K562 (cell line): ENCODE results near the gene ZNF334. TPM values are rescaled to one million over a fixed set of nuclear protein-coding genes. Genes with fewer than 3 reads are reported as not detected.
A peak's percentile ranks its signal among the peaks of the same experiment; 100 is the strongest.

Experiments used
- GABPB1 ChIP-seq: sonication (generic); formaldehyde crosslinking; IDR thresholded peaks from 2 replicates; pipeline ENCODE4 v1.8.0; 2022; ENCODE audit warnings: mild to moderate bottlenecking, missing genetic modification reagents
- MAX ChIP-seq: sonication (generic); formaldehyde crosslinking; IDR thresholded peaks from 2 replicates; pipeline ENCODE4 v1.9.0; 2022; ENCODE audit warnings: mild to moderate bottlenecking, missing genetic modification reagents
- MEF2D ChIP-seq: conservative IDR thresholded peaks from 2 replicates; pipeline ENCODE4 v1.6.1; 2016; ENCODE audit warnings: low read depth, missing genetic modification characterization, missing compliant biosample characterization
- MNT ChIP-seq, 2 experiments: fragments of 450-650 bp; conservative IDR thresholded peaks; 2 replicates each; pipeline ENCODE4 v1.6.1; 2017; ENCODE audit warnings: mild to moderate bottlenecking in 2 of 2, moderate library complexity in 2 of 2
- PKNOX1 ChIP-seq: fragments of 450-650 bp; IDR thresholded peaks from 2 replicates; pipeline ENCODE4 v1.6.1; 2016
- RAD21 ChIP-seq, 2 experiments: fragments of 250-450 bp in 1 of 2; fragments of 450-650 bp in 1 of 2; sonication (Bioruptor Pico) in 1 of 2; formaldehyde crosslinking in 1 of 2; IDR thresholded peaks in 1 of 2; conservative IDR thresholded peaks in 1 of 2; 2 replicates each; pipeline versions ENCODE4 v1.4.0 to v1.8.0; 2020 to 2022; ENCODE audit warnings: mild to moderate bottlenecking in 2 of 2, moderate library complexity in 1 of 2
- SPI1 ChIP-seq: IDR thresholded peaks from 2 replicates; pipeline ENCODE4 v1.6.1; 2011; ENCODE audit warnings: low read depth, low read length, control low read depth, borderline replicate concordance
- ZFX ChIP-seq: sonication (generic); formaldehyde crosslinking; IDR thresholded peaks from 2 replicates; pipeline ENCODE4 v1.8.0; 2022; ENCODE audit warnings: mild to moderate bottlenecking, missing genetic modification reagents, moderate library complexity
- ZNF41 ChIP-seq: fragments of 250-450 bp; sonication (Bioruptor Pico); conservative IDR thresholded peaks from 2 replicates; pipeline ENCODE4 v1.4.0; 2020; ENCODE audit warnings: mild to moderate bottlenecking
- polyA plus RNA-seq, 8 experiments: library from polyadenylated mRNA; depleted of rRNA in 4 of 8; stranded (reverse) in 5 of 8; unstranded in 3 of 8; fragments of >200 nt; fragmentation: Nextera tagmentation in 2 of 8; fragmentation: Illumina TruSeq in 1 of 8; extraction: Ambion mirVana in 2 of 8; extraction: Trizol in 1 of 8; gene quantifications; 2 replicates each; pipeline versions ENCODE4 v1.2.1 to v1.2.3, GENCODE V29; 2011 to 2014; ENCODE audit warnings: inconsistent platforms in 1 of 8, missing spikeins in 1 of 8
- total RNA-seq, 7 experiments: library from RNA; depleted of rRNA in 6 of 7; stranded (reverse); fragments of >200 nt in 6 of 7; fragmentation: Illumina TruSeq in 2 of 7; extraction: Trizol in 2 of 7; gene quantifications; 2 replicates each; pipeline versions ENCODE4 v1.2.1 to v1.2.3, GENCODE V29; 2011 to 2021; ENCODE audit warnings: low replicate concordance in 1 of 7
- TF ChIP-seq, protein P1 (sequence below), 3 experiments: IDR thresholded peaks in 2 of 3; conservative IDR thresholded peaks in 1 of 3; 2 replicates each; pipeline ENCODE4 v1.5.1; 2011 to 2012; ENCODE audit warnings: low read length in 3 of 3, mild to moderate bottlenecking in 3 of 3, control low read depth in 2 of 3, improper control_type of control experiment in 1 of 3, inconsistent platforms in 1 of 3, low read depth in 1 of 3, mixed read lengths in 1 of 3, moderate library complexity in 1 of 3; ENCODE audit not compliant: insufficient read depth in 2 of 3
- TF ChIP-seq, protein P2 (sequence below): fragments of 450-650 bp; IDR thresholded peaks from 2 replicates; pipeline ENCODE4 v1.7.1; 2018; ENCODE audit warnings: mild to moderate bottlenecking, low read depth; ENCODE audit not compliant: partially characterized antibody

The ZNF334 gene
- total and polyA plus RNA-seq, 9 of the 15 experiments (the other 6 are each of a cell fraction or from before 2014, with no cell fraction given), result 0.06 to 0.27 (median 0.21) TPM; not detected in 1

DNA sequence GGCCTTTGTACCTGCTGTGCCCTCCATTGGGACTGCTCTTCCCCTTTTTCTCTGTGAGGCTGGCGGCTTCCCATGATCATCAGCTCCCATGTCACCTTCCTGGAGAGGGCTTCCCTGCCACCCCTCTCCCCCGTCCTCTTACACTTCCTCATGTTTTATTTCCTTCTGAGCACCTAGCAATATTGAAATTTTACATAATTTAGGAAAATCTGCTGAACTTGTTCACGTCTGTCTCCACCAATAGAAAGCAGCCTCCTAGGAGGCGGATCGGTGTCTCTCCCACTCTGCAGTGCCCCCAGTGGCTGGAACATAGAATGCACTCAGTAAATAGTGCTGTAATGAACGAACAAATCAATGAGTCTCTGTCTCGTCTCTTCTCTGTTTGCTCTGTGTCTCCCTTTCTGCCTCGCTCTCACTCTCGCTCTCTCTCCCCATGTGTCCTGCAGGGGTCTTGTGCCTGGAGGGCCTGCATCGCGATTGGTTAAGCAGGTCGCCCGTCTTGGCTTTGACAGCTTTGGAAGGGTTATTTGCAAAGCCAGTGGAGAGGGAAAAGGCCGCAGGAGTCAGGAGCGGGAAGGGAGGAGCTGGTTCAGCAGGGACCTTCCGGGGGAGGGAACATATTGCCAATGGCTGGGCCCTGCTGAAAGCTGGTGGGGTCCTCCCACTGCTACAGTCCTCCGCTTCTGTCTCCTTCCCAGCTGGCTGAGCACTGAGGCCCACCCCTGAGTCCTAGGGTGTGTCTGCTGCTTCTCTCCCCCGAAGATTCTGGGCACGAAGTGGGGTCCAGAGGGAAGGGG lies 49.2 kb upstream of the ZNF334 start (continued):
- TF ChIP-seq, protein P1, sequence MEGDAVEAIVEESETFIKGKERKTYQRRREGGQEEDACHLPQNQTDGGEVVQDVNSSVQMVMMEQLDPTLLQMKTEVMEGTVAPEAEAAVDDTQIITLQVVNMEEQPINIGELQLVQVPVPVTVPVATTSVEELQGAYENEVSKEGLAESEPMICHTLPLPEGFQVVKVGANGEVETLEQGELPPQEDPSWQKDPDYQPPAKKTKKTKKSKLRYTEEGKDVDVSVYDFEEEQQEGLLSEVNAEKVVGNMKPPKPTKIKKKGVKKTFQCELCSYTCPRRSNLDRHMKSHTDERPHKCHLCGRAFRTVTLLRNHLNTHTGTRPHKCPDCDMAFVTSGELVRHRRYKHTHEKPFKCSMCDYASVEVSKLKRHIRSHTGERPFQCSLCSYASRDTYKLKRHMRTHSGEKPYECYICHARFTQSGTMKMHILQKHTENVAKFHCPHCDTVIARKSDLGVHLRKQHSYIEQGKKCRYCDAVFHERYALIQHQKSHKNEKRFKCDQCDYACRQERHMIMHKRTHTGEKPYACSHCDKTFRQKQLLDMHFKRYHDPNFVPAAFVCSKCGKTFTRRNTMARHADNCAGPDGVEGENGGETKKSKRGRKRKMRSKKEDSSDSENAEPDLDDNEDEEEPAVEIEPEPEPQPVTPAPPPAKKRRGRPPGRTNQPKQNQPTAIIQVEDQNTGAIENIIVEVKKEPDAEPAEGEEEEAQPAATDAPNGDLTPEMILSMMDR (IDR thresholded peaks at IDR 0.05 in 2 of 3, conservative IDR thresholded peaks at IDR 0.05 in 1 of 3; ENCODE audit: insufficient read depth in 2 of 3, low read depth in 1 of 3, low read length in 3 of 3), result peak; percentile 77 to 94 (median 86)
- TF ChIP-seq SPI1 (peak; percentile 88), MEF2D (tag) (no peak), MAX (peak; percentile 31; the same call in 1 of the 2 replicates), GABPB1 (peak; percentile 37; the same call in 1 of the 2 replicates), PKNOX1 (peak; percentile 43; the same call in 1 of the 2 replicates), ZNF41 (CRISPR knock-in tag) (no peak), ZFX (CRISPR knock-in tag) (0 out of 2 replicates have a peak, but pooled peaks have one; percentile 27), RAD21 (CRISPR knock-in tag; conservative IDR thresholded peaks at IDR 0.05 in 1 of 2, IDR thresholded peaks at IDR 0.05 in 1 of 2) (peak in 1 of 2 experiments; percentile 35; a peak in 1 of 4 replicates), MNT (conservative IDR thresholded peaks at IDR 0.05) (0 out of 4 replicates have a peak, but pooled peaks of 1 of the 2 experiments have one; percentile 15)
- TF ChIP-seq, protein P2, sequence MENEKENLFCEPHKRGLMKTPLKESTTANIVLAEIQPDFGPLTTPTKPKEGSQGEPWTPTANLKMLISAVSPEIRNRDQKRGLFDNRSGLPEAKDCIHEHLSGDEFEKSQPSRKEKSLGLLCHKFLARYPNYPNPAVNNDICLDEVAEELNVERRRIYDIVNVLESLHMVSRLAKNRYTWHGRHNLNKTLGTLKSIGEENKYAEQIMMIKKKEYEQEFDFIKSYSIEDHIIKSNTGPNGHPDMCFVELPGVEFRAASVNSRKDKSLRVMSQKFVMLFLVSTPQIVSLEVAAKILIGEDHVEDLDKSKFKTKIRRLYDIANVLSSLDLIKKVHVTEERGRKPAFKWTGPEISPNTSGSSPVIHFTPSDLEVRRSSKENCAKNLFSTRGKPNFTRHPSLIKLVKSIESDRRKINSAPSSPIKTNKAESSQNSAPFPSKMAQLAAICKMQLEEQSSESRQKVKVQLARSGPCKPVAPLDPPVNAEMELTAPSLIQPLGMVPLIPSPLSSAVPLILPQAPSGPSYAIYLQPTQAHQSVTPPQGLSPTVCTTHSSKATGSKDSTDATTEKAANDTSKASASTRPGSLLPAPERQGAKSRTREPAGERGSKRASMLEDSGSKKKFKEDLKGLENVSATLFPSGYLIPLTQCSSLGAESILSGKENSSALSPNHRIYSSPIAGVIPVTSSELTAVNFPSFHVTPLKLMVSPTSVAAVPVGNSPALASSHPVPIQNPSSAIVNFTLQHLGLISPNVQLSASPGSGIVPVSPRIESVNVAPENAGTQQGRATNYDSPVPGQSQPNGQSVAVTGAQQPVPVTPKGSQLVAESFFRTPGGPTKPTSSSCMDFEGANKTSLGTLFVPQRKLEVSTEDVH, result no peak
